GM19193 (cell line): ENCODE data around the gene B4GALT3.

Experiments
- POLR2A ChIP-seq: IDR thresholded peaks from 4 replicates; pipeline ENCODE4 v1.6.1; 2011; ENCODE audit not compliant: insufficient read depth, insufficient read length; ENCODE audit errors: extremely low read depth

B4GALT3 gene

GRCh38 chr1:161179698-161180097 is 2.4 kb upstream of the B4GALT3 start:
- no peak for TF ChIP-seq POLR2A

DNA sequence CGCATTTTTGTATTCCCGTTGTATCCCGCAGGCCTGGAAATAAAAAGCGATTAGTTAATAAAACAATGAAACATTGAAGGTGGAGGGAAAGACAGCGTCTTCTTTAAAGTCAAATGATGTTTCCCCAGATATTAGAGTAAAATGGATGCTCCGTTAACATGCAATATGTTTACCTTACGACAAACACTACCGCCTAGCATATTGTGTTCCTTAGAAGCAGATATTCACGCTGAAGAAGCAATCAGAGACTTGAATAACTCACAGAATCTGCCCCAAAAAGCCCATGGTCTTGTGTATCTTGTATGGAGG is 583 bp upstream of the B4GALT3 start:
- TF ChIP-seq POLR2A = no peak

DNA sequence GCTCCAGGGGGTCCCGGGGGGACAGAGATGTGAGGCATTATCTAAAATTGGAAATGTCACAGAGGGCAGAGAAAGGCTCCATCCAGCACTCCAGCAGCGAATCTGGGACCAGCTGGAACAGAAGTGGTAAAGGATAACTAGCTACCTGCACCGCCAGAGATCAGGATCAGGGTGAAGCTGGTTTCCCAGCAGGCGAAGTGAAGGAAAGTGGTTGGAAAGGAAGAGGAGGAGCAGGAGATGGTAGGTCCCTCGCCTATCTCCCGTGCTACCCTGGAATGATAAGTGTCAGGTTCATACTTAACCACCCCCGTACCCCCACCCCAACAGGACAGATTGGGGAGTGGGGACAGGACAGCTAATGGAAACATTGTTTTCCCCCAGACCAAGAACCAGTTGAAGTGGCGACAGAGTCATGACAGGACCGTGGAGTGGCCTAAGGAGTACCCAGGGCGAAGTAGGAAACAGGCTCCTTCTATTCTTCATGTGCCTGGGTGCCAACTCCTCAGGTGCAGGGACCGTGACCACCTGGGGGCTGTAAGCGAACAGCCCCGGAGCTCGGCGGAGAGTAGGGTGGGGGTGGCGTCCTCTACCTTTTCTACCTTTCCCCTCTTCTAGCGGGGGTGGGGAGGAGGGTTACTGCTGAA is 717 bp downstream of the B4GALT3 start:
- no peak for TF ChIP-seq POLR2A

GRCh38 chr1:161175771-161176453 is 1.4 kb downstream of the B4GALT3 start:
- no peak for TF ChIP-seq POLR2A

GRCh38 chr1:161174911-161175310 is 2.4 kb downstream of the B4GALT3 start:
- no peak for TF ChIP-seq POLR2A

DNA sequence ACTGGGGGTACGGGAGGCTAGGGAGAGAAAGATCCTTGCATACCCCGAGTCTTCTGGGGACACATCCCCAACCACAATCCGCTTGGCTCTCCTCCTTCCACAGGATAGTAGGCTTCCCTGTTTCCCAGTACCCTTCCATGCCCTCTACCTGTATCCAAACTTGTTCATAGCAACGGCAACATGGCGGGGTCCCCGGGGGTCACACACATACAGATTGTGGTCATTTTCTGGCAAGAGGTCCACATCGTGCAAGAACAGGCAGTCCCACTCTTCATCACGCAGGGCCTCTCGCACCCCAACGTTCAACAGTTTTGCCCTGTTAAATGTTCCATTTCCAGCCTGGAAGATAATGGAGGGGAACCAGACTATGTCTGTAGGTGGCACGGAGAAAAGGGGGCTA is 3.6 kb downstream of the B4GALT3 start:
- no peak for TF ChIP-seq POLR2A

- no peak for TF ChIP-seq POLR2A
Measured at GRCh38 chr1:161172776-161173376, 4.4 kb downstream of the B4GALT3 start.

- TF ChIP-seq POLR2A = no peak
Measured at GRCh38 chr1:161172349-161172748, 5.0 kb downstream of the B4GALT3 start.

DNA sequence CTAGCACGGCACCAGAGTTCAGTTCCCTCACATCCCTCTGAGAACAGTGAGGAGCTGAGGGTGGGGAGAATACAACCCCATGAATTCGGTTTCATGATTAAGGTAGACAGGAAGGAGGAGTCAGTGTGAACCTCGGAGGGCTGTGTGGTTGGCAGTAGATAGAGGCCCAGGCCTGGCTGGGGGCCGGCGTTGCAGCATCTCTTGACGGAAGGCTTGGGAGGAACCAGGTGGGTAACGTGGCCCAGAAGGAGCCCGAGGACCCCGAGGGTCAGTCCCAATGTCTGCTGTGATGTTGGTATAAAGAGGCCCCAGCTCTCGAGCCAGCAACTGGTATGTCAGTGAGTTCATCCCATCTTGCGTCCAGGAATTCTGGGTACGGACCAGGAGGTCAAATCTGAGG is 5.6 kb downstream of the B4GALT3 start:
- no peak for TF ChIP-seq POLR2A

- no peak for TF ChIP-seq POLR2A
Measured at GRCh38 chr1:161171191-161171590, 6.1 kb downstream of the B4GALT3 start.

GRCh38 chr1:161168906-161169305 is 8.4 kb downstream of the B4GALT3 start:
- no peak for TF ChIP-seq POLR2A

DNA sequence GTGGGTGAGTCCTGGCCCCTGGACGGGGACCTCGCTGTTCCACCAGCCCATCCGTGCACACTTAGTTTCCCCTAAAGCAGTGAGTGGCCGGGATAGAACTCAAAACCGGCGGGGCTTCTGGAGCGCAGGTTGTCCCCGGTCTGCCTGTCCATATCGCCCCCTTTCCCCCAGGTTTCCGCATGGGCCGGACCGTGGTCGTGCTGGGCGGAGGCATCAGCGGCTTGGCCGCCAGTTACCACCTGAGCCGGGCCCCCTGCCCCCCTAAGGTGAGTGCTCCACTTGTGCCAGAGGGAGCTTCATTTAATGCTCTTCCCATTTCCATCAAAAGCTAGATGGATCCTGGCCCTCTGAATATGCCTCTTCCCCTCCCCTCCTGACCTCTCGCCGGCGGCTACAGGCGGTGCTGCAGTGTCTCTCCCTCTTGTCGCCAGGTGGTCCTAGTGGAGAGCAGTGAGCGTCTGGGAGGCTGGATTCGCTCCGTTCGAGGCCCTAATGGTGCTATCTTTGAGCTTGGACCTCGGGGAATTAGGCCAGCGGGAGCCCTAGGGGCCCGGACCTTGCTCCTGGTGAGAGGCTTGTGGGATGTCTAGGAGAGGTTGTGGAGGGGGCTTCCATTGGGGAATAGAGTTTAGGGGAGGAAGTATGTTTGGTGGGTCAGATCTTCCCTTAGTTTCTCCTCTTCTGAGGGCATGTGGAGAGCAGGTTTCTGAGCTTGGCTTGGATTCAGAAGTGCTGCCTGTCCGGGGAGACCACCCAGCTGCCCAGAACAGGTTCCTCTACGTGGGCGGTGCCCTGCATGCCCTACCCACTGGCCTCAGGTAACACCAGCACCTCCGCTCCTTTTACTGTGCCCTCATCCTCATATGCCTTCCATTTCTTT is 10.4 kb downstream of the B4GALT3 start:
- no peak for TF ChIP-seq POLR2A

DNA sequence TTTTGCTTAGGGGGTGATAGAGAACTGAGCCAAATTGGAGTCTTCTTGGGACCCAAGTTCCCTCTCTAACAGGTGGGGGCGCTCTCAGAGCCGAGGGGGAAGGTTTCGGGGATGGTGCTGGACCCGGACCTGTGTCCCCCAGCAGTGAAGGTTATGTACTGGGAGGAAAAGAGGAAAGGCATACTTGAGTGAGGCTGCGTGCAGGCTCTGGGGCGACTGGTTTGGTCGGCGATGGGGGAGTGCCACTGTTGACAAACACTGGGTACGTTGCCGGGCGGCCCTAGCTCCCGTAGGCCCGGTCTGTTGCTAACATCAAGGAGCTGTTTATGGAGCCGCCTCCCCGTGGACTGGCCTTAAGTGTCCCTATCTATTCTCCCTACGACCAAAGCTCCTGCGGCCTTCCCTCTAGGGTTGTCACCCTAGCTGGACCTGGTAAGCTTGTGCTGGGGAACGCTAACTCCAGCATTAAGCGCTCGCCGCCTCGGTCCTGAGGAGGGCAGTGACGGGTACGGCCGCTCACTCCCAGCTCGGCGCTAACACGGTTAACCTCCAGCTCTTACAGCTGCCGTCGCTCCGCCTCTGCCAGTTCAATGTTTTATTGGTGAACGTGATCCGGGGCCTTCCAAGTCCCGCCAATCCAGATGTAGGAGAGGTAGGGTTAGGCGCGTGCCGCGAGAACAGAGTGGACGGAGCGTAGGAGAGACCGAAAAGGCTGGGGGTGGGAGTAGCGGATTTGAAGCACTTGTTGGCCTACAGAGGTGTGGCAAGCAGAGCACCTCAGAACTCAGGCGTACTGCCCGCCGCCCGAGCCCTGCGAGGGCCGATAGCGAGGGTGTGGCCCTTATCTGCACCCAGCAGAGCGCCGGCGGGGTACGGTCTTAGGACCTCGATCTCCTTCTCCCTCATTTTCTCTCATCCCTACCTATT is 11.3 kb downstream of the B4GALT3 start, which contains the start of gene PPOX:
PPOX (plus strand) TSS at position 685 of the 927 bp plus-strand sequence. CDS start 422 bp downstream, outside the sequence.
- TF ChIP-seq POLR2A = peak; percentile 80
